HepG2 (cell line): Measurements from ENCODE around the gene MCF2L. TPM values are rescaled to one million over a fixed set of nuclear protein-coding genes. Genes with fewer than 3 reads are reported as not detected.
A peak's percentile ranks its signal among the peaks of the same experiment; 100 is the strongest.

Experiments
- ATAC-seq: fragments of 200-7000 bp; cut with Tn5 transposase; 3 replicates; pipeline ENCODE4 v1.9.1; 2020; ENCODE audit warnings: mild to moderate bottlenecking, moderate library complexity
- BruUV-seq: library from RNA; stranded (reverse); fragments of 400-500 nt; replicated peaks from 2 replicates; lab custom pipeline; 2021; lab: Mats Ljungman, UMichigan
- CTCF ChIA-PET: fragments of 300-600 bp; formaldehyde crosslinking; extraction: SDS; loops from one replicate; lab custom pipeline; 2021; ENCODE audit warnings: low total read pairs, inconsistent platforms, low intra/inter-chr PET ratio; lab: Yijun Ruan, JAX
- POLR2A ChIA-PET: fragments of 350-600 bp; sonication (Branson Sonifier 250); formaldehyde crosslinking; loops from one replicate; lab custom pipeline; 2020; ENCODE audit warnings: antibody characterized with exemption, inconsistent platforms; lab: Yijun Ruan, JAX
- DNase-seq: peaks from one replicate; pipeline ENCODE4 v3.0.0-alpha.2; 2015; ENCODE audit warnings: low spot score
- FAIRE-seq: peaks from 3 replicates; lab custom pipeline; 2011; peaks lifted over from hg19 to GRCh38; lab: Jason Lieb, UNC
- H2AFZ ChIP-seq: one replicate; pipeline ENCODE4 v1.6.1; 2011; ENCODE audit warnings: low read length, inconsistent platforms
- H3K27ac ChIP-seq: fragments of 300-600 bp; 3 replicates; pipeline ENCODE4 v1.8.0; 2011; ENCODE audit warnings: mixed run types, mild to moderate bottlenecking, mixed read lengths, low read length, inconsistent platforms; ENCODE audit not compliant: insufficient read depth; ENCODE audit errors: extremely low read length
- H3K27me3 ChIP-seq, 2 experiments: fragments of 200-600 bp in 1 of 2; 2 replicates in 1 of 2; 3 replicates in 1 of 2; pipeline versions ENCODE4 v1.6.0 to v1.8.0; 2011; ENCODE audit warnings: low read length in 2 of 2, mild to moderate bottlenecking in 2 of 2, moderate library complexity in 2 of 2, inconsistent platforms in 1 of 2; ENCODE audit not compliant: insufficient read depth in 2 of 2, control insufficient read depth in 1 of 2
- H3K36me3 ChIP-seq, 2 experiments: fragments of 200-600 bp in 1 of 2; replicated peaks in 1 of 2; 2 replicates in 1 of 2; 3 replicates in 1 of 2; pipeline versions ENCODE4 v1.5.1 to v1.8.0; 2011; ENCODE audit warnings: low read length in 2 of 2, inconsistent platforms in 1 of 2; ENCODE audit not compliant: insufficient read depth in 2 of 2, control insufficient read depth in 1 of 2
- H3K4me1 ChIP-seq: 2 replicates; pipeline ENCODE4 v1.5.1; 2012; ENCODE audit warnings: low read length, inconsistent platforms; ENCODE audit not compliant: insufficient read depth
- H3K4me2 ChIP-seq: 2 replicates; pipeline ENCODE4 v1.6.0; 2011; ENCODE audit warnings: low read depth, low read length, inconsistent platforms
- H3K4me3 ChIP-seq, 3 experiments: fragments of 200-600 bp in 1 of 3; sonication (generic), shearing (Covaris generic) in 1 of 3; replicated peaks in 1 of 3; 2 replicates each; pipeline ENCODE4 v1.5.1; 2011 to 2016; ENCODE audit warnings: low read length in 3 of 3, inconsistent platforms in 2 of 3, low read depth in 2 of 3, mild to moderate bottlenecking in 2 of 3, control low read depth in 1 of 3, mixed read lengths in 1 of 3; ENCODE audit not compliant: insufficient read depth in 1 of 3
- H3K79me2 ChIP-seq: one replicate; pipeline ENCODE4 v1.6.1; 2011; ENCODE audit warnings: low read length, inconsistent platforms; ENCODE audit not compliant: insufficient read depth
- H3K9ac ChIP-seq: 2 replicates; pipeline ENCODE4 v1.6.0; 2011; ENCODE audit warnings: mild to moderate bottlenecking, low read depth, low read length, inconsistent platforms; ENCODE audit not compliant: insufficient read depth
- H3K9me3 ChIP-seq: 2 replicates; pipeline ENCODE4 v1.5.1; 2012; ENCODE audit warnings: mild to moderate bottlenecking, low read length
- H4K20me1 ChIP-seq: 2 replicates; pipeline ENCODE4 v1.6.0; 2011; ENCODE audit warnings: inconsistent platforms, mild to moderate bottlenecking, low read length, moderate library complexity; ENCODE audit not compliant: insufficient read depth
- AGO2 ChIP-seq: fragments of 200-400 bp; formaldehyde crosslinking; optimal IDR thresholded peaks from 2 replicates; pipeline ENCODE3; 2017; ENCODE audit warnings: mild to moderate bottlenecking, low read depth, low read length, moderate library complexity
- ATM ChIP-seq: fragments of 450-650 bp; IDR thresholded peaks from 2 replicates; pipeline ENCODE4 v1.7.1; 2017; ENCODE audit warnings: mild to moderate bottlenecking, borderline replicate concordance
- BRCA1 ChIP-seq: sonication (generic); formaldehyde crosslinking; IDR thresholded peaks from 2 replicates; pipeline ENCODE4 v1.4.0; 2020; ENCODE audit warnings: missing genetic modification reagents
- CCAR2 ChIP-seq: fragments of 200-400 bp; formaldehyde crosslinking; optimal IDR thresholded peaks from 2 replicates; pipeline ENCODE3; 2018; ENCODE audit warnings: low read depth, mild to moderate bottlenecking, low read length, moderate library complexity
- FOXC1 ChIP-seq: sonication (generic); formaldehyde crosslinking; IDR thresholded peaks from 2 replicates; pipeline ENCODE4 v1.8.0; 2022; ENCODE audit warnings: mild to moderate bottlenecking, missing genetic modification reagents, borderline replicate concordance
- SAP130 ChIP-seq: IDR thresholded peaks from 2 replicates; pipeline ENCODE4 v1.6.1; 2016; ENCODE audit warnings: low read depth
- ZNF10 ChIP-seq: sonication (generic); formaldehyde crosslinking; IDR thresholded peaks from 2 replicates; pipeline ENCODE4 v1.4.0; 2020; ENCODE audit warnings: mild to moderate bottlenecking, low read depth, missing genetic modification reagents, borderline replicate concordance
- ZNF446 ChIP-seq: sonication (generic); formaldehyde crosslinking; IDR thresholded peaks from 2 replicates; pipeline ENCODE4 v1.5.0; 2020; ENCODE audit warnings: mild to moderate bottlenecking, missing genetic modification reagents
- ZNF687 ChIP-seq: sonication (generic); formaldehyde crosslinking; IDR thresholded peaks from 2 replicates; pipeline ENCODE4 v1.5.1; 2020; ENCODE audit warnings: mild to moderate bottlenecking, missing genetic modification reagents, moderate library complexity
- ZUFSP ChIP-seq: sonication (generic); formaldehyde crosslinking; IDR thresholded peaks from 2 replicates; pipeline ENCODE4 v1.9.0; 2021; ENCODE audit warnings: missing genetic modification reagents, mild to moderate bottlenecking, borderline replicate concordance
- WGBS: methylation state at CpG from one replicate; pipeline ENCODE4 v1.1.6; 2017; ENCODE audit warnings: low lambda C conversion rate; 5-methylcytosine and 5-hydroxymethylcytosine counted together
- in situ Hi-C: cut with HindIII; loops from 2 replicates; pipeline ENCODE4 v1.10.0; 2017; ENCODE audit warnings: low pct_unique_long_range_greater_than_20kb; ENCODE audit not compliant: extremely low pct_ligation_motif_present
- intact Hi-C: fragments of 100-400 bp; cut with micrococcal nuclease; formaldehyde crosslinking; loops from one replicate; pipeline ENCODE4 v1.10.0; 2022; ENCODE audit not compliant: unreplicated experiment
- polyA plus RNA-seq, 8 experiments: library from polyadenylated mRNA; depleted of rRNA in 3 of 8; stranded (reverse) in 7 of 8; unstranded in 1 of 8; fragments of >200 nt; fragmentation: Illumina TruSeq in 4 of 8; extraction: Trizol in 4 of 8; gene quantifications; 2 replicates each; pipeline versions ENCODE4 v1.2.1 to v1.2.3, GENCODE V29; 2011 to 2016; ENCODE audit warnings: low read depth in 4 of 8, missing spikeins in 1 of 8, mixed read lengths in 1 of 8; ENCODE audit not compliant: insufficient read depth in 1 of 8
- total RNA-seq, 5 experiments: library from RNA; depleted of rRNA; stranded (reverse); fragments of >200 nt; fragmentation: Illumina TruSeq; extraction: Trizol; gene quantifications; 2 replicates each; pipeline ENCODE4 v1.2.3, GENCODE V29; 2016; ENCODE audit warnings: low read depth in 1 of 5

MCF2L gene
- total and polyA plus RNA-seq, 2 of the 13 experiments (the other 11 are each of a cell fraction or from before 2014, with no cell fraction given) = 19.4 to 28.4 TPM

- Histone ChIP-seq H3K79me2 (peaks cover 16% of the 10 kb centered on the region), H3K4me3 (no peak overlapping the region), H3K4me1 (peaks cover 31% of the 10 kb centered on the region), H3K27ac (no peak overlapping the region), H3K36me3 (peaks cover 12 to 38% of the 10 kb centered on the region in 2 experiments), H2AFZ (no peak overlapping the region), H3K9me3 (no peaks in the 10 kb centered on the region), H3K4me2 (no peak overlapping the region), H4K20me1 (no peaks in the 10 kb centered on the region), H3K9ac (no peak overlapping the region), H3K27me3 (no peaks in the 10 kb centered on the region)
- intact Hi-C loops (loop anchor here (5.0 kb wide), 1 partner anchor 454 kb away; the partner anchor contains the start of gene ATP11A), in situ Hi-C loops (no loop called here)
- DNase-seq (no peak), ATAC-seq (no peak), FAIRE-seq (no peak)
- TF ChIP-seq AGO2 (peak; percentile 10), SAP130 (CRISPR knock-in tag) (no peak), ZNF687 (CRISPR knock-in tag) (peak; percentile 21; the same call in 1 of the 2 replicates), ZUFSP (CRISPR knock-in tag) (no peak), FOXC1 (CRISPR knock-in tag) (no peak), ZNF446 (no peak), ZNF10 (CRISPR knock-in tag) (no peak), BRCA1 (CRISPR knock-in tag) (no peak), CCAR2 (no peak), ATM (no peak)
- WGBS = 97% methylated on average over 6 of the region's 9 CpGs
- ChIA-PET CTCF (no interaction called here), POLR2A (interaction anchor here (1.6 kb wide), 1 partner anchor 37 kb away, joined by 4 read pairs; no protein-coding TSS in a partner anchor)
- BruUV-seq = no TSS peak
Measured at GRCh38 chr13:113146750-113147149, 177.7 kb downstream of the MCF2L start.
